Vagina (tissue), 2 donors: ENCODE data around the gene GK2.

Source experiments
- CTCF ChIP-seq, 3 experiments: fragments of 450-650 bp in 2 of 3; fragments of 200-600 bp in 1 of 3; sonication (generic) in 1 of 3; IDR thresholded peaks; one replicate each; pipeline ENCODE4 v1.5.1; 2017 to 2019; ENCODE audit warnings: antibody characterized with exemption in 3 of 3, mild to moderate bottlenecking in 2 of 3, moderate library complexity in 2 of 3
- POLR2A ChIP-seq, 2 donors: fragments of 450-650 bp; IDR thresholded peaks; one replicate each; pipeline ENCODE4 v1.6.1; 2017; ENCODE audit warnings: antibody characterized with exemption in 2 of 2, mild to moderate bottlenecking in 2 of 2, moderate library complexity in 2 of 2

DNA sequence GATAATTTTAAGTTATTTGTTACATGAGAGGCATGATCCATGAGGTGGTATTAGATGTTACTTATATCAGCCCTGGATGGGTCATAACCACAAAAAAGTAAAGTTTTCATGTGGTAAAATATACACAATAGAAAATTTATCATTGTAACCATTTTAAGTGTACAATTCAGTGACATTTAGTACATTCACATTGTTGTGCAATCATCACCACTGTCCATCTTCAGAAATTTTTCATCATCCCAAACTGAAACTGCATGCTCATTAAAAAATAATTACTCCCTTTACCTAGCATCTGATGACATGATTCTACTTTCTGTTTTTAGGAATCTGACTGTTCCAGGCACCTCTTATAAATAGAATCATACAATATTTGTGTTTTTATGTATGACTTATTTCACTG is 11.2 kb downstream of the GK2 start:
- TF ChIP-seq POLR2A (IDR thresholded peaks at IDR 0.05) (no peak), CTCF (IDR thresholded peaks at IDR 0.05) (no peak)
